DMS53 treated with DMSO at 0.1 percent for 48 hours (cell line): ENCODE data around the gene TNFRSF19.
A peak's percentile ranks its signal among the peaks of the same experiment; 100 is the strongest.

ENCODE experiments used
- DNase-seq: peaks from one replicate; lab custom pipeline; 2025; ENCODE audit not compliant: unreplicated experiment; lab: John Stamatoyannopoulos, UW

TNFRSF19 gene

DNA sequence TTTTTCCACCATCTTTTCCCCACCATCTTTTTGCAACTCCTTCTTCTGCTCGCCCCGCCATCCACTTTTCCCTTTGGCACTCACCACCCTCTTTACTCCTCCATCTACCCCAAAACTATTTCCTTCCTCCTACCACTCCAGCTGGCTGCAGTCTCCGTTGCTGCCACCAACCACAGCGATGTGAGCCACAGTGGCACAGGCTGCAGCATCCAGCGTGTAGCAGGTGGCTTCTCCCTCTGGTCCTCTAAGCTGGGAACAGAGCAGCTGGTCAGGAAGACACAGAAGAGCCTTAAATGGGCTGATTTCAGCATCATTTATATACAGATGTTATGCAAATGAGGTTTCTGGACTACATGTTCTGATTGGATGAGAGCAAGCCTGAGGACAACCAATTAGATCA, 144.5 kb downstream of the TNFRSF19 start:
- DNase-seq, result no peak

DNA sequence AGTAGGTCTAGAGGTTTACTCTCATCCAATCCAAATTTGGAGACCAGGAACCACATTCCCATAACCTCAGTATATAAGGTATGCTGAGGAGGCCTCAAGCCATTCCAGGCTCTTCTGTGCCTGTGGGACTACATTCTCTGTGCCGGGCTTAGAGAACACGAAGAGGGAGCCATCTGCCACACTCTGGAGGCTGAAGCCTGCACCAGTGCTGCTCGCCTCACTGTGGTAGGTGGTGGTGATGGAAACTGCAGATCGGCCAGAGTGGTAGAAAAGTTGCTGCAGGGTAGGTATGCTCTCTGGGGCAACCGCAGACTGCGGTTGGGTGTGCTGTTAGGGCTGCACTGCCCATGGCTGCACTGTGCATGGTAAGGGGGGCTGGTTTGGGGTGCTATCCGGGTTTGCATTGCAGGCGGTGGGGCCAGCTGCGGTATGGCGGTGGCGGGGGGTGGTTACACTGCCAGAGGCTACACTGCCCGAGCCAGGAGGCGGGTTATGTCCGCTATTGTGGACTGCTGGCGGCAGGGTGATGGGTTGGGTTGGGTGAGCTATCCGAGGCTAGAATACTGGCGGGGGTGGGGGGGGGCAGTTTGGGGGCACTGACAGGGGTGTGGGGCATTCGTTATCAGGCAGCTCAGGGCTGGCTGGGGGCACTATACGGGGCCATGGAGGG, 145.0 kb downstream of the TNFRSF19 start:
- peak; percentile 28 for DNase-seq

DNA sequence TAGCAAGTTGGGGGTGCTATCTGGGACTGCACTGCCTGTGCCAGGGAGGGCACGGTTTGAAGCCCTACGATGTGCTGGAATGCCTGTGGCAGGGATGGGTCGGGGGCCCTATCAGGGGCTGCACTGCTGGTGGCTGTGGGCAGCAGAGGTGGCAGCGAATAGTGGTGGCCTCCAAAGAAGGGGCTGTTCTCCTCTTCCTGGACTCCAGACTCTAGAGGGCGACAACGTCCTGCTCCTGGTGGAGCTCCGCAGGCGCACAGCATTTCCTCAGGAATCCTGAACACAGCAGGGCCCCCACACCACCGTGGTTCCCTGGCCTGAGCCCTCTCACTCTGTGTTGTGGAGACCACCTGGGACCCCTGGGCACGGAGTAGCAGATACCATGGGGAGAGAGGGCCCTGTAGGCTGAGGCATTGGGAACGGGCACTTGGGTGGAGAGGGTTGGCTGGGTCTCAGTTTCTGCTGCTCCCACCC, 145.6 kb downstream of the TNFRSF19 start:
- DNase-seq, result peak; percentile 54

DNA sequence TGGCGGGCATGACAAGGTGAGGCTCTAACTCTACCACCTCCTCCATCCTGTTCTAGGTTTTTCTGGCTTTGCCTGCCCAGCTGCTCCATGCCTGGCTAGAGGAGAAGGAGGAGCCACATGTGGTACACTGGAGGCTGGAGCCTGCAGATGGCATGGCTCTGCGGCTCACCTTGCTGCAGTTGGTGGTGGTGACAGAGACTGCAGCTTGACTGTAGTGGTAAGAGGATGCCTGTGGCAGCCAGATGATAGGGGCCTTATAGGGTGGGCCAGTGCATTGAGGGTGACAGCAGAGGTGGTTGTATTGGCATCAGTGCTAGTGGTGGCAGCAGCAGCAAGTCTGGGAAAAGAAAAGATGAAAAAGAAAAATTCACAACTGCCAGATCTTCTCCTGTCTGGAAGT, 146.2 kb downstream of the TNFRSF19 start:
- DNase-seq, result no peak

DNA sequence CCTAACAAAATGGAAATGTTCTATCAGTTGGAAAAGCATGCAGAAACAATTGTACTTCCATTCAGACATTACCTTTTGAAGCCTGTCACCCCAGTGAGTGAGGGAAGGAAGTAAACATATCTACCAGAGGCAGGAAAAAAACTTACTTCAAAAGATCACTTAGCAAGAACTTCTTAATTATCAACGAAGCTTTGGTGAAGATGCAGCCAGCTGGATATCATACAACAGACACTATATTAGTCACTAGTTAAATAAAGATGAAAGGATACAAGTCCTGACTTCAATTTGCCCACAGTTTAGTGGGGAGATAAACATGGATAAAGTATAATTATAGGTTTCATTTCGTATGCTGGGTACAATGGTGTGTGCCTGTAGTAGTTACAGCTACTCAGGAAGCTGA, 148.8 kb downstream of the TNFRSF19 start:
- DNase-seq, result peak; percentile 73

DNA sequence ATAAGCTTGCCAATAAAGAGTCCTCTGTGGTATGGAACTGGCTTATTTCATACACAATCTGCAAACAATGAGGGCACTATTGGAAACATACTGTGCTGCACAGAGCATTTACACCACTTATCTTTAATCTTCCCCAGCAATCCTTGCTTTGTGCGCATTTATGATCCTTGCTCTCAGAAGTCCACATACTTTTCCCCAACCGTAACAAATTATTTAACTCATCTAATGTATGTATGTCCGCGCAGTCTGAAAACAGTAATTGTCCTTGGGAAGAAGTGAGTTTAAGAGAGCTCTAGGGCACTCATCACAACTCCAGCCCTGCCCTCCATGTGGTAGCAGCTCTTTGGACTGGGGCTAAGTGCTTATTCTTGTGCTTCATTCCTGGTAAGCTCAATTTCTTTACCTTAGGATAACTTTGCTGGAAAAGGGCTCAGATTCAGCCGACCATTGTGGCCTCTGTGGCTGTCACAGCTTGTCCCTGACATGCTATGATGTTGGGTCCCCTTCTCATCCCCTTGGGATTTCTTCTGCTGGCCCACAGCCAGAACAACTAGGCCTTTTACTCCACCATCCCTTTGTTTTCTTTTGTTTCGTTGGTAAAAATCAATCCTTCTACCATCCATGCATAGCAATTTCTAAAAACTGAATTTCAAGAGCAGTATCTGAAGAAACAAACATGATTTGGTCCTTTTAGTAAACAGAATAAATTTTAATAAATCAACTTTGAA, 152.7 kb downstream of the TNFRSF19 start:
- DNase-seq, result no peak

DNA sequence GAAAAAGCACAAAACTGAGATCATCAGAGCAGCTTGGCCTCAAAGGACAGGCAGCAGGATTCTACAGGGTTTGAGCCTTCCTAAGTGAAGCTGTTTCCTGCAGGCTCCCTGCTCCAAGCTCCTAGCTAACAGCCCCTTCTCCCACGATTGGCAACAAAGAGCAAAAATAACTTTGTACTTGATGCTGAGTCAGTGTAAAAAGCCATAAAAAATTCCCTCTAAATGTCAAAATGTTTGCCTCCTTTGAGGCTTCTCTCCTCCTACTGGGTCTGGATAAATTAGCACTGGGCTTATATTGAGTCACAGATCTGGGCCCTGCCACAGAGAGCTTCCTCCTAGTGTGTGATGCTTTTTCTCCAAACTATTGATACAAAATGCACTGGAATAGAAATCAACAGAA, 153.3 kb downstream of the TNFRSF19 start:
- DNase-seq, result no peak

DNA sequence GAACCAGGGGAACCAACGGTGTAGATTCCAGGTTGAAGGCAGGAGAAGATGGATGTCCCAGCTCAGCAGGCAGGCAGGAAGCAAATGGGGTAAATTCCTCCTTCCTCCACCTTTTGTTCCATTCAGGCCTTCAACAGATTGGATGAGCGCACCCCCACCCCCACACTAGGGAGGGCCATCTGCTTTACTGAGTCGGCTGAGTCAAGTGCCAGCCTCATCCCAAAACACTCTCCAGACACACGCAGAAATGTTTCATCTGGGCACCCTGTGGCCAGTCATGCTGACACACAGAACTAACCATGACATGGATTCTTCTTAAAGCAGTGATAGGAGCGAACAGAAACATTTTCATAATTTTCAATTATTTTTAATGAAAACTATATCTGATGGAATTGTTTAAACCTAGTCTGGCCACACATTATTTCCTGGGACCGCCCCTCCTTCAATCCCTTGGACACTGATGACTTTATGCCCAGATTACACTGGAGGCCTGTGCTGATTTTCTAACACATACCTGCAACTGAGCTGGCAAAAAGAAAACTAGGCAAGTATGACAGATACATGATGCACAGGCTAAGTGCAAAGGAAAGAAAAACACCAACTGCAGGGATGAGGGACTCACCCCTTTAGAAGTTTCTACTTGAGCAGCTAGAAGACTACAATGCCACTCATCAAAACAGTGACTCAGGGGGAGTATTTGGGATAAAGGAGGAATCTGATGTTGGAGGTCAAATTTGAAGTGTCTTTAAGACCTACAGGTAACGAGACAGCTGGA, 154.2 kb downstream of the TNFRSF19 start:
- no peak for DNase-seq
